Endothelial cell of umbilical vein (primary cell): ENCODE measurements around the gene SP1. TPM values are rescaled to one million over a fixed set of nuclear protein-coding genes. Genes with fewer than 3 reads are reported as not detected.

Experiments used
- Bru-seq: library from RNA; stranded (reverse); fragments of 400-500 nt; gene quantifications from one replicate; lab custom pipeline; 2021; lab: Mats Ljungman, UMichigan
- BruChase-seq, 2 experiments: library from RNA; stranded (reverse); fragments of 400-500 nt; gene quantifications; one replicate each; lab custom pipeline; 2021; lab: Mats Ljungman, UMichigan
- BruUV-seq: library from RNA; stranded (reverse); fragments of 400-500 nt; replicated peaks from 2 replicates; lab custom pipeline; 2021; lab: Mats Ljungman, UMichigan
- CTCF ChIA-PET: fragments of 300-600, 350-600 bp; sonication (Branson Sonifier 250); formaldehyde crosslinking; loops from one replicate; lab custom pipeline; 2021; ENCODE audit warnings: antibody characterized with exemption, inconsistent platforms; lab: Charles Lee
- POLR2A ChIA-PET: fragments of 300-600, 350-600 bp; sonication (Branson Sonifier 250); formaldehyde crosslinking; loops from one replicate; lab custom pipeline; 2021; ENCODE audit warnings: antibody characterized with exemption, inconsistent platforms; lab: Charles Lee
- DNase-seq: peaks from one replicate; pipeline ENCODE4 v3.0.0-alpha.2; 2011; ENCODE audit warnings: low read depth, low spot score
- FAIRE-seq: peaks from 2 replicates; lab custom pipeline; 2011; peaks lifted over from hg19 to GRCh38; lab: Jason Lieb, UNC
- H2AFZ ChIP-seq: 2 replicates; pipeline ENCODE4 v1.6.0; 2012; ENCODE audit warnings: low read depth, low read length, control low read depth, inconsistent platforms
- H3K27ac ChIP-seq: 2 replicates; pipeline ENCODE4 v1.5.1; 2011; ENCODE audit warnings: low read depth, mild to moderate bottlenecking, control low read depth, low read length, moderate library complexity; ENCODE audit not compliant: insufficient read depth
- H3K27me3 ChIP-seq, 2 experiments: 2 replicates each; pipeline versions ENCODE4 v1.6.0 to v1.6.1; 2011; ENCODE audit warnings: low read length in 2 of 2, mixed read lengths in 1 of 2; ENCODE audit not compliant: control insufficient read depth in 2 of 2, insufficient read depth in 2 of 2
- H3K36me3 ChIP-seq, 2 experiments: 2 replicates in 1 of 2; 3 replicates in 1 of 2; pipeline ENCODE4 v1.5.1; 2011; ENCODE audit warnings: low read length in 2 of 2, mild to moderate bottlenecking in 1 of 2, moderate library complexity in 1 of 2; ENCODE audit not compliant: control insufficient read depth in 2 of 2, insufficient read depth in 2 of 2; ENCODE audit errors: extremely low read depth in 1 of 2
- H3K4me1 ChIP-seq: 3 replicates; pipeline ENCODE4 v1.5.1; 2011; ENCODE audit warnings: mild to moderate bottlenecking, low read length; ENCODE audit not compliant: control insufficient read depth, insufficient read depth; ENCODE audit errors: extremely low read depth
- H3K4me2 ChIP-seq: 2 replicates; pipeline ENCODE4 v1.6.1; 2011; ENCODE audit warnings: low read length, control low read depth, mixed read lengths; ENCODE audit not compliant: insufficient read depth
- H3K4me3 ChIP-seq, 3 experiments: fragments of 200-600 bp in 1 of 3; sonication (generic), shearing (Covaris generic) in 1 of 3; replicated peaks in 1 of 3; 2 replicates each; pipeline ENCODE4 v1.5.1; 2011 to 2016; ENCODE audit warnings: control low read depth in 3 of 3, low read length in 3 of 3, mild to moderate bottlenecking in 2 of 3, inconsistent platforms in 1 of 3, low read depth in 1 of 3, moderate library complexity in 1 of 3; ENCODE audit not compliant: insufficient read depth in 1 of 3
- H3K79me2 ChIP-seq: 2 replicates; pipeline ENCODE4 v1.6.0; 2012; ENCODE audit warnings: low read length, inconsistent platforms; ENCODE audit not compliant: control insufficient read depth, insufficient read depth
- H3K9ac ChIP-seq: replicated peaks from 2 replicates; pipeline ENCODE3; 2011; ENCODE audit warnings: low read length, control low read depth; ENCODE audit not compliant: insufficient read depth; ENCODE audit errors: extremely low read depth
- H3K9me1 ChIP-seq: replicated peaks from 3 replicates; pipeline ENCODE4 v1.6.0; 2011; ENCODE audit warnings: mild to moderate bottlenecking, low read length; ENCODE audit not compliant: control insufficient read depth, insufficient read depth; ENCODE audit errors: extremely low read depth
- H3K9me3 ChIP-seq: replicated peaks from 2 replicates; pipeline ENCODE4 v1.5.1; 2012; ENCODE audit warnings: low read length, inconsistent platforms; ENCODE audit not compliant: control insufficient read depth, insufficient read depth
- H4K20me1 ChIP-seq: replicated peaks from 2 replicates; pipeline ENCODE3; 2011; ENCODE audit warnings: mild to moderate bottlenecking, low read length; ENCODE audit not compliant: control insufficient read depth, insufficient read depth; ENCODE audit errors: extremely low read depth
- EZH2 ChIP-seq: IDR thresholded peaks from 2 replicates; pipeline ENCODE4 v1.6.1; 2012; ENCODE audit warnings: borderline replicate concordance, low read depth, mild to moderate bottlenecking, moderate library complexity, low read length, inconsistent platforms; ENCODE audit not compliant: severe bottlenecking
- FOS ChIP-seq: IDR thresholded peaks from 2 replicates; pipeline ENCODE4 v1.6.1; 2011; ENCODE audit warnings: mild to moderate bottlenecking, low read length, moderate library complexity, borderline replicate concordance; ENCODE audit not compliant: insufficient read depth
- JUN ChIP-seq: IDR thresholded peaks from 2 replicates; pipeline ENCODE4 v1.6.1; 2011; ENCODE audit warnings: borderline replicate concordance, low read depth; ENCODE audit not compliant: insufficient read length, insufficient read depth
- MAX ChIP-seq: IDR thresholded peaks from 2 replicates; pipeline ENCODE4 v1.6.1; 2011; ENCODE audit not compliant: insufficient read depth, insufficient read length
- MYC ChIP-seq: IDR thresholded peaks from one replicate; pipeline ENCODE4 v1.6.1; 2011; ENCODE audit warnings: mild to moderate bottlenecking, low read depth, low read length
- POLR2A ChIP-seq: IDR thresholded peaks from 2 replicates; pipeline ENCODE4 v1.6.1; 2012; ENCODE audit warnings: low read depth, mild to moderate bottlenecking, control low read depth, low read length
- POLR2AphosphoS5 ChIP-seq: IDR thresholded peaks from 2 replicates; pipeline ENCODE4 v1.6.1; 2012; ENCODE audit warnings: low read depth, mild to moderate bottlenecking, control low read depth, low read length, moderate library complexity; ENCODE audit not compliant: insufficient read depth
- dilution Hi-C: fragments of 300-500 bp; cut with MboI; formaldehyde crosslinking; loops from one replicate; pipeline ENCODE4 v1.15.0; 2019; ENCODE audit warnings: low sequenced_read_pairs; ENCODE audit not compliant: extremely low pct_ligation_motif_present
- intact Hi-C: fragments of 100-400 bp; cut with micrococcal nuclease; formaldehyde crosslinking; loops from one replicate; pipeline ENCODE4 v1.10.0; 2022
- long read RNA-seq: library from polyadenylated mRNA; stranded (forward); transcript quantifications from one replicate; pipeline ENCODE4 v2.0.0, GENCODE V29; 2021
- polyA minus RNA-seq, 3 experiments: library from RNA; depleted of rRNA, polyadenylated mRNA; stranded (reverse); fragments of >200 nt; gene quantifications; 1 replicate in 1 of 3; 2 replicates in 2 of 3; pipeline ENCODE4 v1.2.3, GENCODE V29; 2011
- polyA plus RNA-seq, 4 experiments: library from polyadenylated mRNA; depleted of rRNA in 3 of 4; stranded (reverse) in 3 of 4; unstranded in 1 of 4; fragments of >200 nt; gene quantifications; 2 replicates each; pipeline versions ENCODE4 v1.2.1 to v1.2.3, GENCODE V29; 2011 to 2012; ENCODE audit warnings: missing spikeins in 1 of 4
- total RNA-seq: library from RNA; stranded (reverse); gene quantifications from 2 replicates; pipeline ENCODE4 v1.2.3, GENCODE V29; 2021
- TF ChIP-seq, protein P1 (sequence below), 2 donors: IDR thresholded peaks; 1 replicate in 1 of 2; 2 replicates in 1 of 2; pipeline ENCODE4 v1.5.1; 2011; ENCODE audit warnings: low read length in 2 of 2, mild to moderate bottlenecking in 2 of 2, moderate library complexity in 2 of 2, control low read depth in 1 of 2, inconsistent platforms in 1 of 2, low read depth in 1 of 2; ENCODE audit not compliant: insufficient read depth in 1 of 2; ENCODE audit errors: extremely low read depth in 1 of 2

SP1 gene
- total RNA-seq (56.3 and 57.7 TPM in 2 replicates), polyA plus RNA-seq (33.2 and 34.8 TPM in 2 replicates), polyA minus RNA-seq (145 and 158 TPM in 2 replicates), Bru-seq, nascent RNA (percentile 79 among the genes with signal in this experiment), BruChase-seq, experiment 1, labeled RNA remaining after a 6-hour chase (percentile 92 among the genes with signal in this experiment), BruChase-seq, experiment 2, labeled RNA remaining after a 2-hour chase (percentile 95 among the genes with signal in this experiment)
- polyA plus RNA-seq (2011; cell fraction: cytosol; rRNA removed), result 20.7 and 21.6 TPM in 2 replicates
- polyA plus RNA-seq (2011; cell fraction: nucleus; rRNA removed), result 50.7 and 56.1 TPM in 2 replicates
- 21.3 and 21.8 TPM in 2 replicates for polyA plus RNA-seq (2012)
- polyA minus RNA-seq (2011; cell fraction: cytosol; rRNA and poly(A)+ RNA removed), result 81.2 TPM
- 42.3 and 66.1 TPM in 2 replicates for polyA minus RNA-seq (2011; cell fraction: nucleus; rRNA and poly(A)+ RNA removed)
- long read RNA-seq, partial matches to known transcripts, result 15 of 18 reads
- long read RNA-seq, other reads (novel, unspliced or antisense), result 0 of 18 reads

- H3K36me3 ChIP-seq, result peaks cover 6 to 12% of the 10 kb centered on the region in 2 experiments
- H3K4me1 ChIP-seq, result peaks cover 30% of the 10 kb centered on the region
- no TSS peak for BruUV-seq
- H3K9ac ChIP-seq, result peak within 1 kb of the TSS; percentile 81
- H3K9me1 ChIP-seq, result no peaks in the 10 kb centered on the region
- no peaks in the 10 kb centered on the region for H4K20me1 ChIP-seq
- peak within 1 kb of the TSS; percentile 92 for H3K4me2 ChIP-seq
- H2AFZ ChIP-seq, result peak within 1 kb of the TSS; percentile 73
- H3K4me3 ChIP-seq, result peak within 1 kb of the TSS; percentile 48 to 81 (median 55)
- TF ChIP-seq EZH2 (no peak), POLR2A (peak; percentile 50), MAX (no peak), JUN (no peak), MYC (no peak), FOS (no peak), POLR2AphosphoS5 (peak; percentile 40)
- TF ChIP-seq, protein P1, sequence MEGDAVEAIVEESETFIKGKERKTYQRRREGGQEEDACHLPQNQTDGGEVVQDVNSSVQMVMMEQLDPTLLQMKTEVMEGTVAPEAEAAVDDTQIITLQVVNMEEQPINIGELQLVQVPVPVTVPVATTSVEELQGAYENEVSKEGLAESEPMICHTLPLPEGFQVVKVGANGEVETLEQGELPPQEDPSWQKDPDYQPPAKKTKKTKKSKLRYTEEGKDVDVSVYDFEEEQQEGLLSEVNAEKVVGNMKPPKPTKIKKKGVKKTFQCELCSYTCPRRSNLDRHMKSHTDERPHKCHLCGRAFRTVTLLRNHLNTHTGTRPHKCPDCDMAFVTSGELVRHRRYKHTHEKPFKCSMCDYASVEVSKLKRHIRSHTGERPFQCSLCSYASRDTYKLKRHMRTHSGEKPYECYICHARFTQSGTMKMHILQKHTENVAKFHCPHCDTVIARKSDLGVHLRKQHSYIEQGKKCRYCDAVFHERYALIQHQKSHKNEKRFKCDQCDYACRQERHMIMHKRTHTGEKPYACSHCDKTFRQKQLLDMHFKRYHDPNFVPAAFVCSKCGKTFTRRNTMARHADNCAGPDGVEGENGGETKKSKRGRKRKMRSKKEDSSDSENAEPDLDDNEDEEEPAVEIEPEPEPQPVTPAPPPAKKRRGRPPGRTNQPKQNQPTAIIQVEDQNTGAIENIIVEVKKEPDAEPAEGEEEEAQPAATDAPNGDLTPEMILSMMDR (IDR thresholded peaks at IDR 0.05; ENCODE audit: extremely low read depth in 1 of 2, insufficient read depth in 1 of 2, low read depth in 1 of 2, low read length in 2 of 2), result no peak
- peaks cover 27% of the 10 kb centered on the region for H3K79me2 ChIP-seq
- POLR2A ChIA-PET, result interaction anchor here (0.5 to 1.6 kb wide), 6 partner anchors 28 to 121 kb away, joined by 3 to 7 read pairs (median 3); partner anchors contain the start of gene TARBP2
- H3K9me3 ChIP-seq, result no peaks in the 10 kb centered on the region
- no peaks in the 10 kb centered on the region for H3K27me3 ChIP-seq
- H3K27ac ChIP-seq, result peak within 1 kb of the TSS; percentile 76
- intact Hi-C loops, result loop anchor here (1.0 kb wide), 3 partner anchors 28 to 61 kb away; partner anchors contain the start of gene PRR13
- dilution Hi-C loops, result no loop called here
- CTCF ChIA-PET, result interaction anchor here (0.8 to 4.2 kb wide), 10 partner anchors 27 to 167 kb away, joined by 3 to 87 read pairs (median 5); partner anchors contain the start of genes AAAS and PRR13
- FAIRE-seq, result no peak
- DNase-seq, result peak; percentile 88
These were observed at the start of gene SP1 for GRCh38 chr12:53380104-53380793. TSS of gene SP1 (plus strand) at chr12:53380176. CDS start at chr12:53380292, 116 bp downstream.
